Stomach (tissue), 4 donors: ENCODE results near the gene KRT7.

Experiments
- EP300 ChIP-seq: sonication (generic); formaldehyde crosslinking; IDR thresholded peaks from one replicate; pipeline ENCODE4 v1.6.1; 2017; ENCODE audit warnings: antibody characterized with exemption
- POLR2A ChIP-seq, 4 donors: fragments of 450-650 bp; IDR thresholded peaks; one replicate each; pipeline ENCODE4 v1.6.1; 2016; ENCODE audit warnings: antibody characterized with exemption in 4 of 4, control low read depth in 2 of 4, mild to moderate bottlenecking in 1 of 4, moderate library complexity in 1 of 4
- POLR2AphosphoS5 ChIP-seq, 3 donors: sonication (generic); formaldehyde crosslinking; IDR thresholded peaks; one replicate each; pipeline ENCODE4 v1.6.1; 2016; ENCODE audit warnings: antibody characterized with exemption in 3 of 3
- TF ChIP-seq, protein P1 (sequence below), 7 experiments: fragments of 450-650 bp in 4 of 7; fragments of 200-600 bp in 3 of 7; sonication (generic) in 3 of 7; IDR thresholded peaks; one replicate each; pipeline ENCODE4 v1.5.1; 2016 to 2019; ENCODE audit warnings: antibody characterized with exemption in 7 of 7, control low read depth in 2 of 7, mild to moderate bottlenecking in 1 of 7

DNA sequence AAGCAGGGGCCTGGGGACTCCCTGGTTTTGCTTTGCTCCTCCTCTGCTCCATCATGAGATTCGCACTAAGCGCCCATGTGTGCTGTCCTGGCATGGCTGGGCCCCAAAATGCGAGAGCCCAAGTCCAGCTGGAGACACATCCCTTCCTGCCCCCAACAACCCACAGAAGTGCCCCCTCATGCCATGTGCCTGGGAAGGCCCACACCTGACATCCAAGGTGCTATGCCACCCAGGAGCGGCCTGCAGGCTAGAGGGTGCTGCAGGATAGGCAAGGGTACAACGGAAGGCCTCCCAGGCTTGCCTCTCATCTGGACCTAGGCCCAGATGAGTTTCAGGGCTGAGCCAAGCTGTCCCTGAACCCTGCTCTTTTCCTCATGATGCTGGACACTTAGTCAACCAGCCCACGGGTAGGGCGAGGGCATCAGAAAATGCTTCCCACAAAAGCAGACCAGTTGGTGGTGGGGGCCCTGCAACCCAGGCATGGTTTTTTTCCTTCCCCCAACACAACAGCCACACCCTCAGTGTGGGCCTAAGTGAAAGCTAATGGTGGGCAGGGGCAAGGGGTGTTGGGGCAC is 28.0 kb upstream of the KRT7 start:
- TF ChIP-seq, protein P1, sequence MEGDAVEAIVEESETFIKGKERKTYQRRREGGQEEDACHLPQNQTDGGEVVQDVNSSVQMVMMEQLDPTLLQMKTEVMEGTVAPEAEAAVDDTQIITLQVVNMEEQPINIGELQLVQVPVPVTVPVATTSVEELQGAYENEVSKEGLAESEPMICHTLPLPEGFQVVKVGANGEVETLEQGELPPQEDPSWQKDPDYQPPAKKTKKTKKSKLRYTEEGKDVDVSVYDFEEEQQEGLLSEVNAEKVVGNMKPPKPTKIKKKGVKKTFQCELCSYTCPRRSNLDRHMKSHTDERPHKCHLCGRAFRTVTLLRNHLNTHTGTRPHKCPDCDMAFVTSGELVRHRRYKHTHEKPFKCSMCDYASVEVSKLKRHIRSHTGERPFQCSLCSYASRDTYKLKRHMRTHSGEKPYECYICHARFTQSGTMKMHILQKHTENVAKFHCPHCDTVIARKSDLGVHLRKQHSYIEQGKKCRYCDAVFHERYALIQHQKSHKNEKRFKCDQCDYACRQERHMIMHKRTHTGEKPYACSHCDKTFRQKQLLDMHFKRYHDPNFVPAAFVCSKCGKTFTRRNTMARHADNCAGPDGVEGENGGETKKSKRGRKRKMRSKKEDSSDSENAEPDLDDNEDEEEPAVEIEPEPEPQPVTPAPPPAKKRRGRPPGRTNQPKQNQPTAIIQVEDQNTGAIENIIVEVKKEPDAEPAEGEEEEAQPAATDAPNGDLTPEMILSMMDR (IDR thresholded peaks at IDR 0.05): no peak
- TF ChIP-seq POLR2A (IDR thresholded peaks at IDR 0.05): no peak
- no peak for TF ChIP-seq POLR2AphosphoS5 (IDR thresholded peaks at IDR 0.05)
- TF ChIP-seq EP300: no peak
